Hepatocyte (in vitro differentiated cells): ENCODE measurements around the gene RP2.

Source experiments
- CTCF ChIP-seq: fragments of 200-600 bp; sonication (generic); IDR thresholded peaks from 2 replicates; pipeline ENCODE4 v1.5.1; 2016; ENCODE audit warnings: antibody characterized with exemption, mild to moderate bottlenecking; ENCODE audit not compliant: poor library complexity
- EZH2 ChIP-seq: fragments of 200-600 bp; sonication (generic); IDR thresholded peaks from 2 replicates; pipeline ENCODE4 v1.6.1; 2016; ENCODE audit warnings: antibody characterized with exemption, mild to moderate bottlenecking, borderline replicate concordance
- EZH2phosphoT487 ChIP-seq: fragments of 200-600 bp; sonication (generic); IDR thresholded peaks from one replicate; pipeline ENCODE4 v1.6.1; 2018; ENCODE audit warnings: antibody characterized with exemption, mild to moderate bottlenecking, low read depth, moderate library complexity; ENCODE audit not compliant: unreplicated experiment, severe bottlenecking

- TF ChIP-seq CTCF (no peak), EZH2 (no peak), EZH2phosphoT487 (no peak)
Measured at GRCh38 chrX:46884799-46885198, 48.0 kb downstream of the RP2 start.
